K562 (cell line): ENCODE results near the gene HSBP1L1. TPM values are rescaled to one million over a fixed set of nuclear protein-coding genes. Genes with fewer than 3 reads are reported as not detected.

ENCODE experiments used
- ATAC-seq: fragments of 200-7000 bp; cut with Tn5 transposase; 3 replicates; pipeline ENCODE4 v1.9.1; 2020; ENCODE audit warnings: moderate library complexity
- BruUV-seq: library from RNA; stranded (reverse); fragments of 400-500 nt; replicated peaks from 2 replicates; lab custom pipeline; 2021; lab: Mats Ljungman, UMichigan
- CTCF ChIA-PET: fragments of 300-600 bp; formaldehyde crosslinking; extraction: SDS; loops from one replicate; lab custom pipeline; 2021; ENCODE audit warnings: low intra/inter-chr PET ratio; lab: Yijun Ruan, JAX
- POLR2A ChIA-PET: fragments of 300-600, 350-650 bp; sonication (Branson Sonifier 250); formaldehyde crosslinking; extraction: SDS; loops from one replicate; lab custom pipeline; 2021; ENCODE audit warnings: antibody characterized with exemption, inconsistent platforms; lab: Yijun Ruan, JAX
- DNase-seq, 4 experiments: peaks; one replicate each; pipeline versions ENCODE4 v3.0.0 to v3.0.0-alpha.2; 2011 to 2018; ENCODE audit warnings: low spot score in 3 of 4, mixed read lengths in 3 of 4; ENCODE audit errors: extremely low read depth in 1 of 4
- FAIRE-seq: peaks from 2 replicates; lab custom pipeline; 2011; peaks lifted over from hg19 to GRCh38; lab: Jason Lieb, UNC
- H2AFZ ChIP-seq: 2 replicates; pipeline ENCODE4 v1.6.0; 2011; ENCODE audit warnings: low read depth, low read length, control low read depth, inconsistent platforms
- H3K27ac ChIP-seq: fragments of 200-600 bp; 3 replicates; pipeline ENCODE4 v1.8.0; 2011; ENCODE audit warnings: low read depth, mild to moderate bottlenecking, control low read depth, inconsistent platforms, low read length, moderate library complexity, mixed read lengths; ENCODE audit errors: extremely low read depth
- H3K27me3 ChIP-seq, 2 experiments: fragments of 300-600 bp in 1 of 2; 2 replicates in 1 of 2; 3 replicates in 1 of 2; pipeline versions ENCODE4 v1.6.0 to v1.8.0; 2011; ENCODE audit warnings: inconsistent platforms in 2 of 2, low read length in 2 of 2, mild to moderate bottlenecking in 1 of 2, mixed read lengths in 1 of 2, moderate library complexity in 1 of 2; ENCODE audit not compliant: control insufficient read depth in 2 of 2, insufficient read depth in 2 of 2
- H3K36me3 ChIP-seq: fragments of 300-600 bp; 3 replicates; pipeline ENCODE4 v1.8.0; 2011; ENCODE audit warnings: mild to moderate bottlenecking, low read length, inconsistent platforms; ENCODE audit not compliant: control insufficient read depth, insufficient read depth
- H3K4me1 ChIP-seq, 2 experiments: fragments of 200-600 bp in 1 of 2; replicated peaks in 1 of 2; 2 replicates in 1 of 2; 3 replicates in 1 of 2; pipeline versions ENCODE4 v1.5.1 to v1.8.0; 2011; ENCODE audit warnings: inconsistent platforms in 2 of 2, low read length in 2 of 2, mild to moderate bottlenecking in 1 of 2, mixed read lengths in 1 of 2, moderate library complexity in 1 of 2; ENCODE audit not compliant: control insufficient read depth in 2 of 2, insufficient read depth in 2 of 2
- H3K4me2 ChIP-seq: 2 replicates; pipeline ENCODE4 v1.6.1; 2011; ENCODE audit warnings: low read length, control low read depth, inconsistent platforms, mixed read lengths; ENCODE audit not compliant: insufficient read depth
- H3K4me3 ChIP-seq: fragments of 200-600 bp; sonication (generic), shearing (Covaris generic); 2 replicates; pipeline ENCODE4 v1.5.1; 2016; ENCODE audit warnings: control low read depth, inconsistent platforms
- H3K79me2 ChIP-seq: fragments of 200-600 bp; 3 replicates; pipeline ENCODE4 v1.8.0; 2011; ENCODE audit warnings: low read length, inconsistent platforms; ENCODE audit not compliant: control insufficient read depth, insufficient read depth
- H3K9ac ChIP-seq, 2 experiments: 2 replicates each; pipeline versions ENCODE4 v1.6.0 to v1.6.1; 2011; ENCODE audit warnings: low read depth in 2 of 2, low read length in 2 of 2, control low read depth in 1 of 2, inconsistent platforms in 1 of 2, mild to moderate bottlenecking in 1 of 2, mixed read lengths in 1 of 2; ENCODE audit not compliant: insufficient read depth in 1 of 2
- H3K9me1 ChIP-seq: one replicate; pipeline ENCODE4 v1.6.0; 2011; ENCODE audit warnings: inconsistent platforms, mild to moderate bottlenecking, low read length, moderate library complexity; ENCODE audit not compliant: control insufficient read depth, insufficient read depth
- H3K9me3 ChIP-seq: replicated peaks from 2 replicates; pipeline ENCODE4 v1.5.1; 2011; ENCODE audit warnings: low read depth, low read length, inconsistent platforms; ENCODE audit not compliant: control insufficient read depth, insufficient read depth
- H4K20me1 ChIP-seq: replicated peaks from 2 replicates; pipeline ENCODE4 v1.6.1; 2011; ENCODE audit warnings: low read length, inconsistent platforms, mixed read lengths; ENCODE audit not compliant: control insufficient read depth, insufficient read depth
- ATF2 ChIP-seq: sonication (generic); formaldehyde crosslinking; IDR thresholded peaks from 2 replicates; pipeline ENCODE4 v1.8.1; 2022; ENCODE audit warnings: missing genetic modification reagents
- CXXC5 ChIP-seq: fragments of 250-450 bp; sonication (Bioruptor Pico); IDR thresholded peaks from 2 replicates; pipeline ENCODE4 v1.8.0; 2022; ENCODE audit warnings: inconsistent platforms, mild to moderate bottlenecking, moderate library complexity
- GATAD2B ChIP-seq: fragments of 450-650 bp; IDR thresholded peaks from 2 replicates; pipeline ENCODE4 v1.6.1; 2017; ENCODE audit warnings: mild to moderate bottlenecking, borderline replicate concordance
- MNT ChIP-seq, 2 experiments: fragments of 450-650 bp; conservative IDR thresholded peaks; 2 replicates each; pipeline ENCODE4 v1.6.1; 2017; ENCODE audit warnings: mild to moderate bottlenecking in 2 of 2, moderate library complexity in 2 of 2
- WGBS: fragments of 100-300 bp; shearing (Covaris generic); methylation state at CpG from one replicate; pipeline ENCODE4 v1.1.6; 2016; ENCODE audit warnings: low coverage, mixed read lengths; ENCODE audit not compliant: insufficient coverage; ENCODE audit errors: missing lambda C conversion rate; 5-methylcytosine and 5-hydroxymethylcytosine counted together
- in situ Hi-C: fragments of 300-500 bp; cut with MboI; formaldehyde crosslinking; loops from 4 replicates; pipeline ENCODE4 v1.15.0; 2018; ENCODE audit warnings: inconsistent platforms, mixed read lengths
- intact Hi-C: fragments of 100-400 bp; cut with micrococcal nuclease; formaldehyde crosslinking; loops from 2 replicates; pipeline ENCODE4 v1.14.2; 2022
- polyA plus RNA-seq, 8 experiments: library from polyadenylated mRNA; depleted of rRNA in 4 of 8; stranded (reverse) in 5 of 8; unstranded in 3 of 8; fragments of >200 nt; fragmentation: Nextera tagmentation in 2 of 8; fragmentation: Illumina TruSeq in 1 of 8; extraction: Ambion mirVana in 2 of 8; extraction: Trizol in 1 of 8; gene quantifications; 2 replicates each; pipeline versions ENCODE4 v1.2.1 to v1.2.3, GENCODE V29; 2011 to 2014; ENCODE audit warnings: inconsistent platforms in 1 of 8, missing spikeins in 1 of 8
- total RNA-seq, 7 experiments: library from RNA; depleted of rRNA in 6 of 7; stranded (reverse); fragments of >200 nt in 6 of 7; fragmentation: Illumina TruSeq in 2 of 7; extraction: Trizol in 2 of 7; gene quantifications; 2 replicates each; pipeline versions ENCODE4 v1.2.1 to v1.2.3, GENCODE V29; 2011 to 2021; ENCODE audit warnings: low replicate concordance in 1 of 7

Gene HSBP1L1
- total and polyA plus RNA-seq, 9 of the 15 experiments (the other 6 are each of a cell fraction or from before 2014, with no cell fraction given), result 0.24 to 0.36 TPM; not detected in 7

- DNase-seq (no peak), FAIRE-seq (no peak), ATAC-seq (no peak)
- Histone ChIP-seq H3K9me3 (no peaks in the 10 kb centered on the region), H3K9me1 (peaks cover 7% of the 10 kb centered on the region), H2AFZ (no peak overlapping the region), H3K36me3 (peaks cover 62% of the 10 kb centered on the region), H3K27ac (no peak overlapping the region), H3K4me2 (no peak overlapping the region), H3K4me1 (peaks cover 17 to 22% of the 10 kb centered on the region in 2 experiments; a peak in 4 of 5 replicates), H3K27me3 (no peaks in the 10 kb centered on the region), H3K9ac (no peak overlapping the region), H3K4me3 (no peak overlapping the region), H3K79me2 (peaks cover 100% of the 10 kb centered on the region), H4K20me1 (peaks cover 28% of the 10 kb centered on the region)
- TF ChIP-seq CXXC5 (CRISPR knock-in tag) (no peak), ATF2 (CRISPR knock-in tag) (no peak), GATAD2B (no peak), MNT (conservative IDR thresholded peaks at IDR 0.05) (no peak)
- intact Hi-C loops, result no loop called here
- 96% methylated on average over 5 of the region's 7 CpGs for whole genome bisulfite sequencing
- no TSS peak for BruUV-seq
- in situ Hi-C loops, result no loop called here
- ChIA-PET POLR2A (interaction anchor here (0.6 kb wide), 2 partner anchors 17 to 145 kb away, joined by 3 to 6 read pairs; no protein-coding TSS in a partner anchor), CTCF (no interaction called here)
Observed at GRCh38 chr18:79983793-79984192, 19.4 kb downstream of the HSBP1L1 start.
